ENCODE measurements around the gene RNF222. TPM values are rescaled to one million over a fixed set of nuclear protein-coding genes. Genes with fewer than 3 reads are reported as not detected.

RNF222 gene
- total and polyA plus RNA-seq, 2 of the 4 experiments (the other 2 are of a cell fraction), result not detected

GRCh38 chr17:8439681-8440080 is 42.1 kb upstream of the RNF222 start:
- ChIA-PET CTCF (interaction anchor here (0.6 kb wide), 1 partner anchor 56 kb away, joined by 3 read pairs; no protein-coding TSS in a partner anchor), POLR2A (ENCODE audit: unreplicated experiment) (interaction anchor here (0.5 kb wide), 1 partner anchor 59 kb away, joined by 3 read pairs; no protein-coding TSS in a partner anchor)
- H3K56ac ChIP-seq (ENCODE audit: extremely low read depth, insufficient read depth, low read length), result no peak overlapping the region
- H3K27ac ChIP-seq (ENCODE audit: insufficient read depth, low read length), result no peak overlapping the region
- H3K4me3 ChIP-seq (ENCODE audit: insufficient read depth, low read depth, low read length), result no peak overlapping the region
- H3K9me1 ChIP-seq (ENCODE audit: insufficient read depth, low read length), result peaks cover 4% of the 10 kb centered on the region; the same call in 1 of the 2 replicates
- no peak overlapping the region for H3K9ac ChIP-seq (ENCODE audit: low read depth, low read length)
- no peak overlapping the region for H2AK5ac ChIP-seq (ENCODE audit: low read depth, low read length)
- no peak overlapping the region for H2BK5ac ChIP-seq (ENCODE audit: low read depth, low read length, poor library complexity, severe bottlenecking)
- no peak overlapping the region for H4K5ac ChIP-seq (ENCODE audit: low read depth, low read length)
- H3K36me3 ChIP-seq (ENCODE audit: control insufficient read depth, insufficient read depth, low read length), result peaks cover 18% of the 10 kb centered on the region
- no peak overlapping the region for H3K4ac ChIP-seq (ENCODE audit: low read depth, low read length)
- H4K8ac ChIP-seq (ENCODE audit: low read depth in 2 of 2, low read length in 2 of 2), result no peak overlapping the region
- H2BK20ac ChIP-seq (ENCODE audit: low read depth, low read length), result no peak overlapping the region
- H4K91ac ChIP-seq (ENCODE audit: insufficient read depth, low read depth, low read length), result no peak overlapping the region
- no peak for ATAC-seq (ENCODE audit: low read depth)
- H3K14ac ChIP-seq (replicated peaks; ENCODE audit: low read depth, low read length), result no peak overlapping the region
- no peak for TF ChIP-seq RFX5 (IDR thresholded peaks at IDR 0.05; ENCODE audit: low read depth, low read length)
- TF ChIP-seq POLR2A (IDR thresholded peaks at IDR 0.05; ENCODE audit: low read depth, low read length), result no peak
- no peak for TF ChIP-seq USF2 (IDR thresholded peaks at IDR 0.05; ENCODE audit: low read depth, low read length)
- TF ChIP-seq MAFK (IDR thresholded peaks at IDR 0.05; ENCODE audit: low read depth, low read length), result no peak
- no peak for TF ChIP-seq CHD1 (IDR thresholded peaks at IDR 0.05; ENCODE audit: low read depth, low read length)
- no peak for TF ChIP-seq FOS (IDR thresholded peaks at IDR 0.05; ENCODE audit: low read depth, low read length)
- no peak for TF ChIP-seq ELK1 (IDR thresholded peaks at IDR 0.05; ENCODE audit: borderline replicate concordance, low read depth, low read length)
- TF ChIP-seq SMC3 (IDR thresholded peaks at IDR 0.05; ENCODE audit: low read depth, low read length), result no peak
- no peak for TF ChIP-seq MXI1 (IDR thresholded peaks at IDR 0.05; ENCODE audit: borderline replicate concordance, low read depth, low read length)
- no peak for TF ChIP-seq CEBPB (IDR thresholded peaks at IDR 0.05; ENCODE audit: low read depth, low read length)
- TF ChIP-seq CTCF (conservative IDR thresholded peaks at IDR 0.05; ENCODE audit: low read depth, low read length), result no peak
- no peak for TF ChIP-seq RAD21 (IDR thresholded peaks at IDR 0.05; ENCODE audit: low read length)
- no peak for TF ChIP-seq RCOR1 (IDR thresholded peaks at IDR 0.05; ENCODE audit: insufficient replicate concordance, low read length)
- H2AFZ ChIP-seq (replicated peaks; ENCODE audit: low read length, poor library complexity), result no peak overlapping the region
- no peak overlapping the region for H2AK9ac ChIP-seq (replicated peaks; ENCODE audit: low read depth, low read length, poor library complexity)
- no CpG with 5 or more reads among the region's 3 CpGs for WGBS, 2 experiments (ENCODE audit: extremely low coverage in 2 of 2, insufficient read length in 1 of 2)
- peaks cover 83% of the 10 kb centered on the region for H4K20me1 ChIP-seq (ENCODE audit: insufficient read depth, low read length)
- dilution Hi-C loops (cut with HindIII; ENCODE audit: low sequenced_read_pairs, unreplicated experiment) (no loop called here), intact Hi-C loops (cut with micrococcal nuclease) (loop anchor here (5.0 kb wide), 1 partner anchor 48 kb away; no protein-coding TSS in a partner anchor), in situ Hi-C loops (cut with MboI; ENCODE audit: low sequenced_read_pairs) (no loop called here)
- BruUV-seq (replicated peaks), result no TSS peak
- H3K27me3 ChIP-seq (ENCODE audit: control insufficient read depth, insufficient read depth, low read length), result no peaks in the 10 kb centered on the region
- no peak overlapping the region for H3K23ac ChIP-seq (ENCODE audit: low read depth, low read length)
- peaks cover 2% of the 10 kb centered on the region; the same call in 1 of the 2 replicates for H3K4me1 ChIP-seq (ENCODE audit: control insufficient read depth, insufficient read depth, low read length)
- no peak for DNase-seq
- H2BK15ac ChIP-seq (ENCODE audit: low read depth, low read length), result no peak overlapping the region
- H2BK120ac ChIP-seq (ENCODE audit: low read depth, low read length), result no peak overlapping the region
- no peak overlapping the region for H3K18ac ChIP-seq (ENCODE audit: low read depth, low read length)
- H3K79me1 ChIP-seq (ENCODE audit: low read depth in 1 of 2, low read length in 2 of 2), result peaks cover 5 to 44% of the 10 kb centered on the region in 2 experiments; a peak in 3 of 4 replicates
- no peaks in the 10 kb centered on the region for H3K9me3 ChIP-seq (ENCODE audit: control insufficient read depth, insufficient read depth, low read length)
- H3K4me2 ChIP-seq (ENCODE audit: low read depth, low read length), result no peak overlapping the region

All from IMR-90 (cell line).